WERI-Rb-1 (cell line): ENCODE data around the gene UGP2.

Experiments used
- DNase-seq: peaks from one replicate; pipeline ENCODE4 v3.0.0-alpha.2; 2020
- H3K27ac ChIP-seq: fragments of 250-450 bp; sonication (Bioruptor Pico); 2 replicates; pipeline ENCODE4 v1.5.1; 2020; ENCODE audit warnings: mild to moderate bottlenecking, moderate library complexity
- H3K27me3 ChIP-seq: fragments of 250-450 bp; sonication (Bioruptor Pico); 2 replicates; pipeline ENCODE4 v1.5.1; 2021; ENCODE audit warnings: mild to moderate bottlenecking, low read depth, moderate library complexity; ENCODE audit not compliant: insufficient read depth, severe bottlenecking
- H3K36me3 ChIP-seq: fragments of 250-450 bp; sonication (Bioruptor Pico); 2 replicates; pipeline ENCODE4 v1.5.1; 2020; ENCODE audit warnings: mild to moderate bottlenecking, moderate library complexity
- H3K4me3 ChIP-seq: 2 replicates; pipeline ENCODE4 v1.5.1; 2011; ENCODE audit warnings: low read depth, mild to moderate bottlenecking, control low read depth, low read length
- H3K9me3 ChIP-seq: fragments of 250-450 bp; sonication (Bioruptor Pico); 2 replicates; pipeline ENCODE4 v1.5.1; 2021; ENCODE audit warnings: mild to moderate bottlenecking, moderate library complexity; ENCODE audit not compliant: severe bottlenecking
- TF ChIP-seq, protein P1 (sequence below): IDR thresholded peaks from 2 replicates; pipeline ENCODE4 v1.5.1; 2011; ENCODE audit warnings: low read depth, mild to moderate bottlenecking, control low read depth, inconsistent platforms, low read length

Gene UGP2

DNA sequence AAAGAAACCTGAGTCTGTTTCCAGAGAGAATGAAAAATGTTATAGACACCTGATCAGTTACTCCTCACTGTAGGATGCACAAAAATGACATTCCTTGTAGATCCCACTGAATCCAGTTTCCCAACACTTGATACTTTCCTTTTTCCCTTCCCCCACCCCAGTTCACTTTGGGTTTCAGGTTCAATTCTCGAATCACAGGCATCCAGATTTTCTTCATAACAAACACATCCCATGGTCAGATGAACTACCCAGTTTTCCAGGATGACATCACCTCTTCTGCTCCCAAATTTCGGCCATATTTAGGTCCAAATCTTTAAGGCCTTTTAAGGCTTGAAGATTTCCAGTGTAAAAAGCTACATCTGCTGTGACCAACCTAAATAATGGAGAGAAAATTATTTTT, 51.5 kb downstream of the UGP2 start:
- TF ChIP-seq, protein P1, sequence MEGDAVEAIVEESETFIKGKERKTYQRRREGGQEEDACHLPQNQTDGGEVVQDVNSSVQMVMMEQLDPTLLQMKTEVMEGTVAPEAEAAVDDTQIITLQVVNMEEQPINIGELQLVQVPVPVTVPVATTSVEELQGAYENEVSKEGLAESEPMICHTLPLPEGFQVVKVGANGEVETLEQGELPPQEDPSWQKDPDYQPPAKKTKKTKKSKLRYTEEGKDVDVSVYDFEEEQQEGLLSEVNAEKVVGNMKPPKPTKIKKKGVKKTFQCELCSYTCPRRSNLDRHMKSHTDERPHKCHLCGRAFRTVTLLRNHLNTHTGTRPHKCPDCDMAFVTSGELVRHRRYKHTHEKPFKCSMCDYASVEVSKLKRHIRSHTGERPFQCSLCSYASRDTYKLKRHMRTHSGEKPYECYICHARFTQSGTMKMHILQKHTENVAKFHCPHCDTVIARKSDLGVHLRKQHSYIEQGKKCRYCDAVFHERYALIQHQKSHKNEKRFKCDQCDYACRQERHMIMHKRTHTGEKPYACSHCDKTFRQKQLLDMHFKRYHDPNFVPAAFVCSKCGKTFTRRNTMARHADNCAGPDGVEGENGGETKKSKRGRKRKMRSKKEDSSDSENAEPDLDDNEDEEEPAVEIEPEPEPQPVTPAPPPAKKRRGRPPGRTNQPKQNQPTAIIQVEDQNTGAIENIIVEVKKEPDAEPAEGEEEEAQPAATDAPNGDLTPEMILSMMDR, result no peak
- Histone ChIP-seq H3K27ac (no peak overlapping the region), H3K27me3 (no peaks in the 10 kb centered on the region), H3K4me3 (no peak overlapping the region), H3K9me3 (no peaks in the 10 kb centered on the region), H3K36me3 (peaks cover 38% of the 10 kb centered on the region)
- DNase-seq, result no peak

DNA sequence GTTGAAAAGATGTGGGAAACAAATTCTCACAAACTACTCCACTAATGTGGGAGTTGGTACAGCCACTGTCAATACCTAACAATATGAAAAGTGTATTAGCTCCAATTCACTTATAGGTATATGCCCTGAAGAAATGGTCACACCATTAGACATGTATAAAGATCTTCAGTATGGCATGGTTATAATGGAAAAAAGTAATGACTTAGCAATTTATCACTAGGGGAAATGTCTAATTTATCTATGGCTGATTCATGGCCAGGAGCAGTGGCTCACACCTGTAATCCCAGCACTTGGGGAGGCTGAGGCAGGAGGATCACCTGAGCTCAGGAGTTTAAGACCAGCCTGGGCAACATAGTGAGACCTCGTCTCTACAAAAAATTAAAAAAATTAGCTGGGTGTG, 52.5 kb downstream of the UGP2 start:
- DNase-seq, result no peak
- TF ChIP-seq, protein P1, result no peak
- Histone ChIP-seq H3K9me3 (no peaks in the 10 kb centered on the region), H3K36me3 (peaks cover 38% of the 10 kb centered on the region), H3K4me3 (no peak overlapping the region), H3K27me3 (no peaks in the 10 kb centered on the region), H3K27ac (no peak overlapping the region)

DNA sequence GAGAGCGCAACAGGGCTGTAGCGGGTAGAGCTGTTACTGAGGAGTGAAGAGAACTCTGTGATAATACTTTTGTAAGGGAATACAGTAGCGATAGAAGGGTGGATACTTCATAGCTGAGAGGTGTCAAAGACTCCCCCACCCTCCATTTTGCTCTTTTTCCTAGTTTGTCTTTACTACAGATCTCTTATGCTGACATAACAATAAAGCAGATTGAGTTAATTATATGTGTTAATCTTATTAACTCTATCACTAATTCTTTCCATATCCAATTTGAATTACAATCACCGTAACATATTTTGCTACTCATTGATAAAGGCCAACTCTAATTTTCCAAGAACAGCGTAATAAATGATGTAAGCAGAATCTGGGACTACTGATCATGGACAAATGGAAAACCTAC, 57.1 kb downstream of the UGP2 start:
- TF ChIP-seq, protein P1, result no peak

GRCh38 chr2:63899639-63900038, 57.9 kb downstream of the UGP2 start:
- H3K4me3 ChIP-seq, result no peak overlapping the region
- DNase-seq, result no peak
- no peak overlapping the region for H3K27ac ChIP-seq
- peaks cover 16% of the 10 kb centered on the region for H3K36me3 ChIP-seq
- TF ChIP-seq, protein P1, result no peak
- no peaks in the 10 kb centered on the region for H3K9me3 ChIP-seq
- H3K27me3 ChIP-seq, result no peaks in the 10 kb centered on the region

More for the DNA sequence above, 57.1 kb downstream of the UGP2 start:
- H3K4me3 ChIP-seq, result no peak overlapping the region
- H3K27me3 ChIP-seq, result no peaks in the 10 kb centered on the region
- no peak for DNase-seq
- H3K27ac ChIP-seq, result no peak overlapping the region
- peaks cover 17% of the 10 kb centered on the region for H3K36me3 ChIP-seq
- no peaks in the 10 kb centered on the region for H3K9me3 ChIP-seq

- peaks cover 18% of the 10 kb centered on the region for H3K36me3 ChIP-seq
- no peak overlapping the region for H3K27ac ChIP-seq
- TF ChIP-seq, protein P1, result no peak
- no peaks in the 10 kb centered on the region for H3K27me3 ChIP-seq
- no peak for DNase-seq
- H3K9me3 ChIP-seq, result no peaks in the 10 kb centered on the region
- H3K4me3 ChIP-seq, result no peak overlapping the region
Measured at GRCh38 chr2:63902149-63902548, 60.5 kb downstream of the UGP2 start.

GRCh38 chr2:63903003-63903402, 61.3 kb downstream of the UGP2 start:
- no peak for DNase-seq
- TF ChIP-seq, protein P1, result no peak
- no peak overlapping the region for H3K27ac ChIP-seq
- H3K27me3 ChIP-seq, result no peaks in the 10 kb centered on the region
- H3K36me3 ChIP-seq, result peaks cover 18% of the 10 kb centered on the region
- no peaks in the 10 kb centered on the region for H3K9me3 ChIP-seq
- H3K4me3 ChIP-seq, result no peak overlapping the region
